NCI-H2196 (cell line): ENCODE data around the gene RNF220.

Source experiments
- DNase-seq: peaks from one replicate; lab custom pipeline; 2025; ENCODE audit not compliant: unreplicated experiment; lab: John Stamatoyannopoulos, UW

RNF220 gene

GRCh38 chr1:44572572-44572879 is 167.5 kb downstream of the RNF220 start:
- no peak for DNase-seq

GRCh38 chr1:44575396-44575795 is 170.3 kb downstream of the RNF220 start:
- DNase-seq, result no peak

- DNase-seq, result no peak
Measured at GRCh38 chr1:44576456-44577150, 171.5 kb downstream of the RNF220 start.

- no peak for DNase-seq
Measured at GRCh38 chr1:44581205-44581604, 176.2 kb downstream of the RNF220 start.

- no peak for DNase-seq
Measured at GRCh38 chr1:44584167-44584566, 179.1 kb downstream of the RNF220 start.

GRCh38 chr1:44585315-44585920 is 180.4 kb downstream of the RNF220 start:
- no peak for DNase-seq

- no peak for DNase-seq
Measured at GRCh38 chr1:44587796-44588460, 182.9 kb downstream of the RNF220 start.

GRCh38 chr1:44588551-44589210 is 183.6 kb downstream of the RNF220 start:
- no peak for DNase-seq

GRCh38 chr1:44590475-44590874 is 185.4 kb downstream of the RNF220 start:
- DNase-seq, result no peak

- no peak for DNase-seq
Measured at GRCh38 chr1:44591381-44591780, 186.3 kb downstream of the RNF220 start.

- DNase-seq, result no peak
Measured at GRCh38 chr1:44592208-44593145, 187.4 kb downstream of the RNF220 start.

- DNase-seq, result no peak
Measured at GRCh38 chr1:44594353-44594752, 189.3 kb downstream of the RNF220 start.

GRCh38 chr1:44594871-44595735 is 190.0 kb downstream of the RNF220 start:
- peak; percentile 75 for DNase-seq

- no peak for DNase-seq
Measured at GRCh38 chr1:44596511-44596910, 191.5 kb downstream of the RNF220 start.

GRCh38 chr1:44598167-44598566 is 193.1 kb downstream of the RNF220 start:
- DNase-seq, result no peak

- no peak for DNase-seq
Measured at GRCh38 chr1:44602634-44603628, 197.9 kb downstream of the RNF220 start.

GRCh38 chr1:44603718-44604117 is 198.7 kb downstream of the RNF220 start:
- DNase-seq, result peak; percentile 63

- peak; percentile 20 for DNase-seq
Measured at GRCh38 chr1:44604157-44604955, 199.3 kb downstream of the RNF220 start.
